IMR-90 (cell line): ENCODE results near the gene CYP46A1. TPM values are rescaled to one million over a fixed set of nuclear protein-coding genes. Genes with fewer than 3 reads are reported as not detected.
A peak's percentile ranks its signal among the peaks of the same experiment; 100 is the strongest.

ENCODE experiments used
- ATAC-seq: fragments of 200-7000 bp; cut with Tn5 transposase; 2 replicates; pipeline ENCODE4 v1.9.1; 2020; ENCODE audit warnings: low read depth, mild to moderate bottlenecking, moderate library complexity
- BruUV-seq: library from RNA; stranded (reverse); fragments of 400-500 nt; replicated peaks from 2 replicates; lab custom pipeline; 2021; lab: Mats Ljungman, UMichigan
- CTCF ChIA-PET: fragments of 300-600 bp; formaldehyde crosslinking; extraction: SDS; loops from one replicate; lab custom pipeline; 2021; ENCODE audit warnings: antibody characterized with exemption; lab: Yijun Ruan, JAX
- POLR2A ChIA-PET: fragments of 300-600 bp; sonication (Branson Sonifier 250); formaldehyde crosslinking; loops from one replicate; lab custom pipeline; 2022; ENCODE audit warnings: antibody characterized with exemption; ENCODE audit not compliant: unreplicated experiment; lab: Charles Lee
- DNase-seq: peaks from one replicate; pipeline ENCODE4 v3.0.0; 2013
- H2AFZ ChIP-seq: replicated peaks from 2 replicates; pipeline ENCODE3; 2013; ENCODE audit warnings: low read length, mild to moderate bottlenecking; ENCODE audit not compliant: poor library complexity
- H2AK5ac ChIP-seq: 2 replicates; pipeline ENCODE4 v1.6.1; 2013; ENCODE audit warnings: low read depth, low read length, inconsistent platforms
- H2AK9ac ChIP-seq: replicated peaks from 2 replicates; pipeline ENCODE3; 2013; ENCODE audit warnings: mild to moderate bottlenecking, low read depth, low read length, moderate library complexity; ENCODE audit not compliant: poor library complexity
- H2BK120ac ChIP-seq: 2 replicates; pipeline ENCODE4 v1.6.1; 2013; ENCODE audit warnings: low read depth, low read length, inconsistent platforms
- H2BK15ac ChIP-seq: 3 replicates; pipeline ENCODE4 v1.6.1; 2013; ENCODE audit warnings: low read depth, low read length, inconsistent platforms
- H2BK20ac ChIP-seq: 2 replicates; pipeline ENCODE4 v1.6.1; 2013; ENCODE audit warnings: low read depth, mild to moderate bottlenecking, inconsistent platforms, low read length, moderate library complexity
- H2BK5ac ChIP-seq: 2 replicates; pipeline ENCODE4 v1.6.1; 2013; ENCODE audit warnings: mild to moderate bottlenecking, low read depth, low read length, inconsistent platforms; ENCODE audit not compliant: poor library complexity, severe bottlenecking
- H3K14ac ChIP-seq: replicated peaks from 2 replicates; pipeline ENCODE4 v1.6.1; 2013; ENCODE audit warnings: low read depth, low read length, inconsistent platforms
- H3K18ac ChIP-seq: 2 replicates; pipeline ENCODE4 v1.6.1; 2013; ENCODE audit warnings: low read depth, low read length, control low read depth
- H3K23ac ChIP-seq: 2 replicates; pipeline ENCODE4 v1.6.1; 2013; ENCODE audit warnings: low read depth, low read length, inconsistent platforms
- H3K27ac ChIP-seq: 2 replicates; pipeline ENCODE4 v1.5.1; 2013; ENCODE audit warnings: mild to moderate bottlenecking, control low read depth, low read length; ENCODE audit not compliant: insufficient read depth
- H3K27me3 ChIP-seq: 2 replicates; pipeline ENCODE4 v1.6.1; 2013; ENCODE audit warnings: low read length; ENCODE audit not compliant: control insufficient read depth, insufficient read depth
- H3K36me3 ChIP-seq: 2 replicates; pipeline ENCODE4 v1.6.1; 2013; ENCODE audit warnings: low read length, mixed read lengths; ENCODE audit not compliant: control insufficient read depth, insufficient read depth
- H3K4ac ChIP-seq: 2 replicates; pipeline ENCODE4 v1.6.1; 2013; ENCODE audit warnings: low read depth, low read length, inconsistent platforms
- H3K4me1 ChIP-seq: 2 replicates; pipeline ENCODE4 v1.6.1; 2013; ENCODE audit warnings: low read length, mixed read lengths; ENCODE audit not compliant: control insufficient read depth, insufficient read depth
- H3K4me2 ChIP-seq: 2 replicates; pipeline ENCODE4 v1.6.1; 2013; ENCODE audit warnings: low read depth, mild to moderate bottlenecking, control low read depth, low read length, moderate library complexity
- H3K4me3 ChIP-seq: 2 replicates; pipeline ENCODE4 v1.5.1; 2013; ENCODE audit warnings: low read depth, mild to moderate bottlenecking, control low read depth, low read length, moderate library complexity; ENCODE audit not compliant: insufficient read depth
- H3K56ac ChIP-seq: 2 replicates; pipeline ENCODE4 v1.6.1; 2013; ENCODE audit warnings: low read length, inconsistent platforms; ENCODE audit not compliant: insufficient read depth; ENCODE audit errors: extremely low read depth
- H3K79me1 ChIP-seq, 2 experiments: 2 replicates each; pipeline ENCODE4 v1.6.1; 2013; ENCODE audit warnings: low read length in 2 of 2, inconsistent platforms in 1 of 2, low read depth in 1 of 2
- H3K9ac ChIP-seq: 2 replicates; pipeline ENCODE4 v1.6.1; 2013; ENCODE audit warnings: low read depth, low read length, control low read depth
- H3K9me1 ChIP-seq: 2 replicates; pipeline ENCODE4 v1.6.1; 2013; ENCODE audit warnings: low read length, inconsistent platforms; ENCODE audit not compliant: insufficient read depth
- H3K9me3 ChIP-seq: 2 replicates; pipeline ENCODE4 v1.6.1; 2013; ENCODE audit warnings: low read length; ENCODE audit not compliant: control insufficient read depth, insufficient read depth
- H4K20me1 ChIP-seq: 2 replicates; pipeline ENCODE4 v1.6.1; 2013; ENCODE audit warnings: low read length, inconsistent platforms; ENCODE audit not compliant: insufficient read depth
- H4K5ac ChIP-seq: 2 replicates; pipeline ENCODE4 v1.6.1; 2013; ENCODE audit warnings: mild to moderate bottlenecking, low read depth, low read length, control low read depth
- H4K8ac ChIP-seq, 2 experiments: 2 replicates each; pipeline ENCODE4 v1.6.1; 2013; ENCODE audit warnings: low read depth in 2 of 2, low read length in 2 of 2, control low read depth in 1 of 2, inconsistent platforms in 1 of 2
- H4K91ac ChIP-seq: 2 replicates; pipeline ENCODE4 v1.6.1; 2013; ENCODE audit warnings: low read depth, low read length, inconsistent platforms; ENCODE audit not compliant: insufficient read depth
- BHLHE40 ChIP-seq: fragments of 150-350 bp; IDR thresholded peaks from 2 replicates; pipeline ENCODE4 v1.6.1; 2016; ENCODE audit warnings: mild to moderate bottlenecking, low read depth, low read length
- CEBPB ChIP-seq: IDR thresholded peaks from 2 replicates; pipeline ENCODE4 v1.6.1; 2012; ENCODE audit warnings: low read depth, low read length, improper control_type of control experiment
- CHD1 ChIP-seq: IDR thresholded peaks from 2 replicates; pipeline ENCODE4 v1.6.1; 2012; ENCODE audit warnings: low read depth, low read length, improper control_type of control experiment
- FOS ChIP-seq: fragments of 150-350 bp; IDR thresholded peaks from 2 replicates; pipeline ENCODE4 v1.6.1; 2016; ENCODE audit warnings: low read depth, low read length
- MAFK ChIP-seq: IDR thresholded peaks from 2 replicates; pipeline ENCODE4 v1.6.1; 2012; ENCODE audit warnings: low read depth, low read length, improper control_type of control experiment
- MAZ ChIP-seq: IDR thresholded peaks from 2 replicates; pipeline ENCODE4 v1.6.1; 2012; ENCODE audit warnings: low read depth, mild to moderate bottlenecking, low read length, improper control_type of control experiment, moderate library complexity, borderline replicate concordance
- MXI1 ChIP-seq: IDR thresholded peaks from 2 replicates; pipeline ENCODE4 v1.6.1; 2012; ENCODE audit warnings: low read depth, mild to moderate bottlenecking, low read length, moderate library complexity, borderline replicate concordance
- POLR2A ChIP-seq: IDR thresholded peaks from 2 replicates; pipeline ENCODE4 v1.6.1; 2012; ENCODE audit warnings: mild to moderate bottlenecking, low read depth, low read length
- RAD21 ChIP-seq: IDR thresholded peaks from 2 replicates; pipeline ENCODE4 v1.6.1; 2012; ENCODE audit warnings: low read length, improper control_type of control experiment
- RCOR1 ChIP-seq: IDR thresholded peaks from 2 replicates; pipeline ENCODE4 v1.6.1; 2012; ENCODE audit warnings: mild to moderate bottlenecking, low read length, improper control_type of control experiment; ENCODE audit not compliant: insufficient replicate concordance
- RFX5 ChIP-seq: IDR thresholded peaks from 2 replicates; pipeline ENCODE4 v1.8.0; 2012; ENCODE audit warnings: low read depth, mild to moderate bottlenecking, low read length, moderate library complexity
- SMC3 ChIP-seq: fragments of 150-350 bp; IDR thresholded peaks from 2 replicates; pipeline ENCODE4 v1.6.1; 2016; ENCODE audit warnings: low read depth, mild to moderate bottlenecking, antibody characterized with exemption, low read length, moderate library complexity
- WGBS, 2 experiments: methylation state at CpG; one replicate each; pipeline versions ENCODE4 v1.1.5 to v1.1.7; 2013; ENCODE audit warnings: missing lambda C conversion rate in 2 of 2; ENCODE audit not compliant: insufficient read length in 1 of 2; ENCODE audit errors: extremely low coverage in 2 of 2; 5-methylcytosine and 5-hydroxymethylcytosine counted together
- dilution Hi-C: fragments of 300-500 bp; cut with HindIII; formaldehyde crosslinking; loops from one replicate; pipeline ENCODE4 v1.14.3; 2018; ENCODE audit warnings: low sequenced_read_pairs; ENCODE audit not compliant: unreplicated experiment
- in situ Hi-C: fragments of 300-500 bp; cut with MboI; formaldehyde crosslinking; loops from 3 replicates; pipeline ENCODE4 v1.14.3; 2019; ENCODE audit warnings: low sequenced_read_pairs, inconsistent platforms, mixed read lengths
- intact Hi-C: fragments of 100-400 bp; cut with micrococcal nuclease; formaldehyde crosslinking; loops from 2 replicates; pipeline ENCODE4 v1.10.0; 2022
- polyA plus RNA-seq, 3 experiments: library from polyadenylated mRNA; depleted of rRNA; stranded (reverse); fragments of >200 nt; gene quantifications; 2 replicates each; pipeline ENCODE4 v1.2.3, GENCODE V29; 2012; ENCODE audit warnings: low replicate concordance in 1 of 3
- total RNA-seq: library from RNA; depleted of rRNA; stranded (reverse); fragments of >200 nt; gene quantifications from 2 replicates; pipeline ENCODE4 v1.2.3, GENCODE V29; 2012
- TF ChIP-seq, protein P1 (sequence below): fragments of 150-350 bp; IDR thresholded peaks from 2 replicates; pipeline ENCODE4 v1.6.1; 2016; ENCODE audit warnings: low read depth, mild to moderate bottlenecking, low read length, moderate library complexity, borderline replicate concordance
- TF ChIP-seq, protein P2 (sequence below): conservative IDR thresholded peaks from 2 replicates; pipeline ENCODE4 v1.5.1; 2012; ENCODE audit warnings: mild to moderate bottlenecking, low read depth, low read length, improper control_type of control experiment
- TF ChIP-seq, protein P3 (sequence below): fragments of 150-350 bp; IDR thresholded peaks from 2 replicates; pipeline ENCODE4 v1.6.1; 2017; ENCODE audit warnings: mild to moderate bottlenecking, antibody characterized with exemption, low read length, low read depth

The CYP46A1 gene
- total and polyA plus RNA-seq, 2 of the 4 experiments (the other 2 are of a cell fraction), result 0.18 to 0.31 TPM

DNA sequence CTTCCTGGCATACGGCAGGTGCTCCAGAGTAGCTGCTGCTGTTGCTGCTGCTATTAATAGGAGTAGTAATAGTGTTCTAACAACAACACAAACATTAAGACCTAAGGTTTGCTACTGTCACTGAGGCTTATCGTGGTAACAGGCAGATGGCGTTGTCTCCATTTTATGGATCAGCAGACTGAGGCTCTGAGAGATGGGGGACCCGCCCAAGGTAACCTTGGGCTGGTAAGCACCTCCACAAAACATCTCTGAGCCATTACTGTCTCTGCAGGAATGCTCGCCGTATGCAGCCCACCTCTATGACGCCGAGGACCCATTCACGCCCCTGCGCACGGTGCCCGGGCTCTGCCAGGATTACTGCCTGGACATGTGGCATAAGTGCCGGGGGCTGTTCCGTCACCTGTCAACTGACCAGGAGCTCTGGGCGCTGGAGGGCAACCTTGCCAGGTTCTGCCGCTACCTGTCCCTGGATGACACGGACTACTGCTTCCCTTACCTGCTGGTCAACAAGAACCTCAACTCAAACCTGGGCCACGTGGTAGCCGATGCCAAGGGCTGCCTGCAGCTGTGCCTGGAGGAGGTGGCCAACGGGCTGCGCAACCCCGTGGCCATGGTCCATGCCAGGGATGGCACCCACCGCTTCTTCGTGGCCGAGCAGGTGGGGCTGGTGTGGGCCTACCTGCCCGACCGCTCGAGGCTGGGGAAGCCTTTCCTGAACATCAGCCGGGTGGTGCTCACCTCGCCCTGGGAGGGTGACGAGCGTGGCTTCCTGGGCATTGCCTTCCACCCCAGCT lies 31.9 kb upstream of the CYP46A1 start:
- H3K9me1 ChIP-seq, result peaks cover 5% of the 10 kb centered on the region; the same call in 1 of the 2 replicates
- no peak overlapping the region for H3K14ac ChIP-seq
- ATAC-seq, result no peak
- H3K18ac ChIP-seq, result no peak overlapping the region
- dilution Hi-C loops (no loop called here), in situ Hi-C loops (no loop called here), intact Hi-C loops (no loop called here)
- H4K91ac ChIP-seq, result no peak overlapping the region
- no peak overlapping the region for H3K4me3 ChIP-seq
- H3K36me3 ChIP-seq, result no peaks in the 10 kb centered on the region
- no peak overlapping the region for H4K5ac ChIP-seq
- H3K9me3 ChIP-seq, result no peaks in the 10 kb centered on the region
- no peak overlapping the region for H3K9ac ChIP-seq
- H3K4me1 ChIP-seq, result no peaks in the 10 kb centered on the region; the same call in 1 of the 2 replicates
- no peak overlapping the region for H2AFZ ChIP-seq
- H4K20me1 ChIP-seq, result no peaks in the 10 kb centered on the region
- no peak overlapping the region for H3K27ac ChIP-seq
- ChIA-PET POLR2A (no interaction called here), CTCF (no interaction called here)
- 96% methylated on average over 16 of the region's 32 CpGs; no CpG with 5 or more reads in 1 of the 2 experiments for WGBS, 2 experiments
- H2AK9ac ChIP-seq, result peak overlapping the region; percentile 42
- no TSS peak for BruUV-seq
- H3K56ac ChIP-seq, result no peak overlapping the region
- H3K4ac ChIP-seq, result no peak overlapping the region
- DNase-seq, result no peak
- no peak overlapping the region for H2AK5ac ChIP-seq
- no peak overlapping the region for H2BK20ac ChIP-seq
- H4K8ac ChIP-seq, result no peak overlapping the region
- H3K4me2 ChIP-seq, result no peak overlapping the region
- no peak overlapping the region for H3K23ac ChIP-seq
- H2BK15ac ChIP-seq, result no peak overlapping the region
- no peaks in the 10 kb centered on the region for H3K79me1 ChIP-seq
- peaks cover 4% of the 10 kb centered on the region; the same call in 1 of the 2 replicates for H3K27me3 ChIP-seq
- no peak overlapping the region for H2BK5ac ChIP-seq
- H2BK120ac ChIP-seq, result no peak overlapping the region
- TF ChIP-seq CEBPB (no peak), MAZ (no peak), MAFK (no peak), RCOR1 (no peak), RFX5 (no peak), FOS (no peak), BHLHE40 (no peak), RAD21 (no peak), SMC3 (no peak), MXI1 (no peak), CHD1 (no peak), POLR2A (no peak)
- TF ChIP-seq, protein P1, sequence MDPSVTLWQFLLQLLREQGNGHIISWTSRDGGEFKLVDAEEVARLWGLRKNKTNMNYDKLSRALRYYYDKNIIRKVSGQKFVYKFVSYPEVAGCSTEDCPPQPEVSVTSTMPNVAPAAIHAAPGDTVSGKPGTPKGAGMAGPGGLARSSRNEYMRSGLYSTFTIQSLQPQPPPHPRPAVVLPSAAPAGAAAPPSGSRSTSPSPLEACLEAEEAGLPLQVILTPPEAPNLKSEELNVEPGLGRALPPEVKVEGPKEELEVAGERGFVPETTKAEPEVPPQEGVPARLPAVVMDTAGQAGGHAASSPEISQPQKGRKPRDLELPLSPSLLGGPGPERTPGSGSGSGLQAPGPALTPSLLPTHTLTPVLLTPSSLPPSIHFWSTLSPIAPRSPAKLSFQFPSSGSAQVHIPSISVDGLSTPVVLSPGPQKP, result no peak
- TF ChIP-seq, protein P2, sequence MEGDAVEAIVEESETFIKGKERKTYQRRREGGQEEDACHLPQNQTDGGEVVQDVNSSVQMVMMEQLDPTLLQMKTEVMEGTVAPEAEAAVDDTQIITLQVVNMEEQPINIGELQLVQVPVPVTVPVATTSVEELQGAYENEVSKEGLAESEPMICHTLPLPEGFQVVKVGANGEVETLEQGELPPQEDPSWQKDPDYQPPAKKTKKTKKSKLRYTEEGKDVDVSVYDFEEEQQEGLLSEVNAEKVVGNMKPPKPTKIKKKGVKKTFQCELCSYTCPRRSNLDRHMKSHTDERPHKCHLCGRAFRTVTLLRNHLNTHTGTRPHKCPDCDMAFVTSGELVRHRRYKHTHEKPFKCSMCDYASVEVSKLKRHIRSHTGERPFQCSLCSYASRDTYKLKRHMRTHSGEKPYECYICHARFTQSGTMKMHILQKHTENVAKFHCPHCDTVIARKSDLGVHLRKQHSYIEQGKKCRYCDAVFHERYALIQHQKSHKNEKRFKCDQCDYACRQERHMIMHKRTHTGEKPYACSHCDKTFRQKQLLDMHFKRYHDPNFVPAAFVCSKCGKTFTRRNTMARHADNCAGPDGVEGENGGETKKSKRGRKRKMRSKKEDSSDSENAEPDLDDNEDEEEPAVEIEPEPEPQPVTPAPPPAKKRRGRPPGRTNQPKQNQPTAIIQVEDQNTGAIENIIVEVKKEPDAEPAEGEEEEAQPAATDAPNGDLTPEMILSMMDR, result no peak
- TF ChIP-seq, protein P3, sequence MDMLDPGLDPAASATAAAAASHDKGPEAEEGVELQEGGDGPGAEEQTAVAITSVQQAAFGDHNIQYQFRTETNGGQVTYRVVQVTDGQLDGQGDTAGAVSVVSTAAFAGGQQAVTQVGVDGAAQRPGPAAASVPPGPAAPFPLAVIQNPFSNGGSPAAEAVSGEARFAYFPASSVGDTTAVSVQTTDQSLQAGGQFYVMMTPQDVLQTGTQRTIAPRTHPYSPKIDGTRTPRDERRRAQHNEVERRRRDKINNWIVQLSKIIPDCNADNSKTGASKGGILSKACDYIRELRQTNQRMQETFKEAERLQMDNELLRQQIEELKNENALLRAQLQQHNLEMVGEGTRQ, result no peak
